Body of pancreas (tissue), 4 donors: Measurements from ENCODE around the gene UBASH3A.

Experiments
- POLR2A ChIP-seq, 3 donors: fragments of 450-650 bp; IDR thresholded peaks; one replicate each; pipeline ENCODE4 v1.6.1; 2016; ENCODE audit warnings: antibody characterized with exemption in 3 of 3, mild to moderate bottlenecking in 2 of 3
- TF ChIP-seq, protein P1 (sequence below), 7 experiments: fragments of 450-650 bp in 4 of 7; fragments of 200-600 bp in 3 of 7; sonication (generic) in 3 of 7; IDR thresholded peaks; one replicate each; pipeline ENCODE4 v1.5.1; 2016 to 2019; ENCODE audit warnings: antibody characterized with exemption in 7 of 7

DNA sequence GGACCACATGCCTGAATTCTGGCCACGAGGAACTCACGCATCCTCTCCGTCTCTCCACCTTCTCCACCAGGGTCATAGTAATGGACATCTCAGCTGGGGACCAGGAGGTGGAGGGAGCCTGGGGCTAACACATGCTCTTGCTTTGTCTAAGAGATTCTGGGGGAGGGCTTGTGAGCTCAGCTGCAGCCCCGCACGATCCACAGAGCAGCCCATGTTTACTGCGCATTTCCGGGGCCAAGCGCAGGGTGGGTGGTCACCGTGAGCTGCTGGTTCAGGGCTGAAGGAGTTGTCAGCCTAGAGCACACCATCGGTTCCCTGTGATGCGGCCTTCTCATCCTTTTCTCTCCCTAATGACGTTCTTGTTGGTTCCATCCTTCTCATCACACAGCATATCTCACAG lies 45.4 kb upstream of the UBASH3A start:
- TF ChIP-seq, protein P1, sequence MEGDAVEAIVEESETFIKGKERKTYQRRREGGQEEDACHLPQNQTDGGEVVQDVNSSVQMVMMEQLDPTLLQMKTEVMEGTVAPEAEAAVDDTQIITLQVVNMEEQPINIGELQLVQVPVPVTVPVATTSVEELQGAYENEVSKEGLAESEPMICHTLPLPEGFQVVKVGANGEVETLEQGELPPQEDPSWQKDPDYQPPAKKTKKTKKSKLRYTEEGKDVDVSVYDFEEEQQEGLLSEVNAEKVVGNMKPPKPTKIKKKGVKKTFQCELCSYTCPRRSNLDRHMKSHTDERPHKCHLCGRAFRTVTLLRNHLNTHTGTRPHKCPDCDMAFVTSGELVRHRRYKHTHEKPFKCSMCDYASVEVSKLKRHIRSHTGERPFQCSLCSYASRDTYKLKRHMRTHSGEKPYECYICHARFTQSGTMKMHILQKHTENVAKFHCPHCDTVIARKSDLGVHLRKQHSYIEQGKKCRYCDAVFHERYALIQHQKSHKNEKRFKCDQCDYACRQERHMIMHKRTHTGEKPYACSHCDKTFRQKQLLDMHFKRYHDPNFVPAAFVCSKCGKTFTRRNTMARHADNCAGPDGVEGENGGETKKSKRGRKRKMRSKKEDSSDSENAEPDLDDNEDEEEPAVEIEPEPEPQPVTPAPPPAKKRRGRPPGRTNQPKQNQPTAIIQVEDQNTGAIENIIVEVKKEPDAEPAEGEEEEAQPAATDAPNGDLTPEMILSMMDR (IDR thresholded peaks at IDR 0.05) = no peak
- no peak for TF ChIP-seq POLR2A (IDR thresholded peaks at IDR 0.05)
